Fibroblast of lung (primary cell): Measurements from ENCODE around the gene TCP10L. TPM values are rescaled to one million over a fixed set of nuclear protein-coding genes. Genes with fewer than 3 reads are reported as not detected.

ENCODE experiments used
- DNase-seq, 2 donors: peaks; one replicate each; pipeline versions ENCODE4 v3.0.0 to v3.0.0-alpha.2; 2010; ENCODE audit warnings: low read depth in 2 of 2
- H2AFZ ChIP-seq: 2 replicates; pipeline ENCODE4 v1.5.1; 2012; ENCODE audit warnings: low read length, control low read depth, inconsistent platforms
- H3K27ac ChIP-seq: 2 replicates; pipeline ENCODE4 v1.5.1; 2011; ENCODE audit warnings: low read length, control low read depth; ENCODE audit not compliant: insufficient read depth
- H3K27me3 ChIP-seq: 2 replicates; pipeline ENCODE4 v1.5.1; 2011; ENCODE audit warnings: mild to moderate bottlenecking, low read length; ENCODE audit not compliant: control insufficient read depth, insufficient read depth
- H3K36me3 ChIP-seq: 2 replicates; pipeline ENCODE4 v1.5.1; 2011; ENCODE audit warnings: low read length; ENCODE audit not compliant: control insufficient read depth, insufficient read depth
- H3K4me1 ChIP-seq: 2 replicates; pipeline ENCODE4 v1.5.1; 2011; ENCODE audit warnings: low read length; ENCODE audit not compliant: control insufficient read depth, insufficient read depth; ENCODE audit errors: extremely low read depth
- H3K4me2 ChIP-seq: 2 replicates; pipeline ENCODE4 v1.5.1; 2011; ENCODE audit warnings: low read length, control low read depth; ENCODE audit not compliant: insufficient read depth; ENCODE audit errors: extremely low read depth
- H3K4me3 ChIP-seq, 4 experiments: fragments of 200-600 bp in 1 of 4; sonication (generic) in 1 of 4; replicated peaks in 1 of 4; 2 replicates each; pipeline ENCODE4 v1.5.1; 2011 to 2016; ENCODE audit warnings: low read length in 4 of 4, low read depth in 3 of 4, mild to moderate bottlenecking in 3 of 4, control low read depth in 2 of 4, inconsistent platforms in 1 of 4, mixed read lengths in 1 of 4; ENCODE audit not compliant: insufficient read depth in 1 of 4; ENCODE audit errors: control extremely low read depth in 1 of 4
- H3K79me2 ChIP-seq: 2 replicates; pipeline ENCODE4 v1.5.1; 2012; ENCODE audit warnings: mild to moderate bottlenecking, low read length, inconsistent platforms; ENCODE audit not compliant: control insufficient read depth, insufficient read depth
- H3K9ac ChIP-seq: 2 replicates; pipeline ENCODE4 v1.5.1; 2011; ENCODE audit warnings: mild to moderate bottlenecking, low read length, control low read depth; ENCODE audit not compliant: insufficient read depth
- H3K9me3 ChIP-seq: 2 replicates; pipeline ENCODE4 v1.5.1; 2012; ENCODE audit warnings: low read depth, low read length; ENCODE audit not compliant: control insufficient read depth, insufficient read depth
- H4K20me1 ChIP-seq: 2 replicates; pipeline ENCODE4 v1.5.1; 2011; ENCODE audit warnings: low read length; ENCODE audit not compliant: control insufficient read depth, insufficient read depth; ENCODE audit errors: extremely low read depth
- CTCF ChIP-seq, 2 donors: IDR thresholded peaks in 1 of 2; conservative IDR thresholded peaks in 1 of 2; 1 replicate in 1 of 2; 2 replicates in 1 of 2; pipeline ENCODE4 v1.5.1; 2011 to 2012; ENCODE audit warnings: low read length in 2 of 2, control low read depth in 1 of 2, inconsistent platforms in 1 of 2, low read depth in 1 of 2, mild to moderate bottlenecking in 1 of 2
- EZH2 ChIP-seq: IDR thresholded peaks from 2 replicates; pipeline ENCODE4 v1.5.1; 2012; ENCODE audit warnings: low read length, control low read depth, mild to moderate bottlenecking; ENCODE audit errors: missing control alignments
- polyA plus RNA-seq, 2 donors: library from polyadenylated mRNA; depleted of rRNA in 1 of 2; stranded (reverse) in 1 of 2; unstranded in 1 of 2; fragments of >200 nt; gene quantifications; 2 replicates each; pipeline ENCODE4 v1.2.1, GENCODE V29; 2011 to 2012; ENCODE audit warnings: missing spikeins in 1 of 2
- total RNA-seq: library from RNA; depleted of rRNA; stranded (reverse); fragments of >200 nt; gene quantifications from 2 replicates; pipeline ENCODE4 v1.2.1, GENCODE V29; 2014

Gene TCP10L
- total and polyA plus RNA-seq, 2 donors (not counting 1 experiment from before 2014, with no cell fraction given) = 0.24 to 0.83 TPM

DNA sequence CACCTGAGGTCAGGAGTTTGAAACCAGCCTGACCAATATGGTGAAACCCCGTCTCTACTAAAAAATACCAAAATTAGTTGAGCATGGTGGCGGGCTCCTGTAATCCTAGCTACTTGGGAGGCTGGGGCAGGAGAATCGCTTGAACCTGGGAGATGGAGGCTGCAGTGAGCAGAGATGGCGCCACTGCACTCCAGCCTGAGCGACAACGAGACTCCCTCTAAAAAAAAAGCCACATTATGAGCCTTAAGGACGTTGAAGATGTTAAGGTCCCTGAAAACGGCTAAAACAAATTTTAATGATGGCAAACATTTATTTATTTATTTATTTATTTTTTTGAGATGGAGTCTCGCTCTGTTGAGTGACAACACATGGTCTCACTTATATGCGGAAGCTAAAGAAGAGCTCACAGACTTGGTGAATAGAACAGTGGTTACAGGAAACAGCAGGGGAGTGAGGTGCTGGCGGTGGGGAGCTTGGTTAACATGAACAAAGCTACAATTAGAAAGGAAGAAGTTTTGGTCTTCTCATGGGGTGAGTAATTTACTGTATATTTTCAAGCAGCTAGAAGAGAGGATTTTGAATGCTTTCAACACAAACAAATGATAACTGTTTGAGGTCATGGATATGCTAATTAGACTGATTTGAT lies 47.1 kb downstream of the TCP10L start:
- H3K79me2 ChIP-seq = no peaks in the 10 kb centered on the region
- no peak overlapping the region for H3K4me3 ChIP-seq
- no peak overlapping the region for H3K27ac ChIP-seq
- no peaks in the 10 kb centered on the region for H3K36me3 ChIP-seq
- no peaks in the 10 kb centered on the region for H3K27me3 ChIP-seq
- H3K4me1 ChIP-seq = no peaks in the 10 kb centered on the region
- no peak overlapping the region for H3K4me2 ChIP-seq
- H4K20me1 ChIP-seq = no peaks in the 10 kb centered on the region
- TF ChIP-seq EZH2 (no peak), CTCF (conservative IDR thresholded peaks at IDR 0.05 in 1 of 2, IDR thresholded peaks at IDR 0.05 in 1 of 2; ENCODE audit: low read depth in 1 of 2, low read length in 2 of 2) (no peak)
- H3K9me3 ChIP-seq = no peaks in the 10 kb centered on the region
- no peak overlapping the region for H3K9ac ChIP-seq
- DNase-seq = no peak
- H2AFZ ChIP-seq = no peak overlapping the region

- Histone ChIP-seq H3K9me3 (no peaks in the 10 kb centered on the region), H3K27me3 (no peaks in the 10 kb centered on the region), H3K36me3 (no peaks in the 10 kb centered on the region), H3K9ac (no peak overlapping the region), H3K79me2 (no peaks in the 10 kb centered on the region), H3K4me3 (no peak overlapping the region), H3K4me1 (no peaks in the 10 kb centered on the region), H3K27ac (no peak overlapping the region), H3K4me2 (no peak overlapping the region), H4K20me1 (no peaks in the 10 kb centered on the region), H2AFZ (no peak overlapping the region)
- no peak for TF ChIP-seq EZH2
- no peak for TF ChIP-seq CTCF (conservative IDR thresholded peaks at IDR 0.05 in 1 of 2, IDR thresholded peaks at IDR 0.05 in 1 of 2; ENCODE audit: low read depth in 1 of 2, low read length in 2 of 2)
- no peak for DNase-seq
Observed at GRCh38 chr21:32537569-32537881, 47.8 kb downstream of the TCP10L start.

DNA sequence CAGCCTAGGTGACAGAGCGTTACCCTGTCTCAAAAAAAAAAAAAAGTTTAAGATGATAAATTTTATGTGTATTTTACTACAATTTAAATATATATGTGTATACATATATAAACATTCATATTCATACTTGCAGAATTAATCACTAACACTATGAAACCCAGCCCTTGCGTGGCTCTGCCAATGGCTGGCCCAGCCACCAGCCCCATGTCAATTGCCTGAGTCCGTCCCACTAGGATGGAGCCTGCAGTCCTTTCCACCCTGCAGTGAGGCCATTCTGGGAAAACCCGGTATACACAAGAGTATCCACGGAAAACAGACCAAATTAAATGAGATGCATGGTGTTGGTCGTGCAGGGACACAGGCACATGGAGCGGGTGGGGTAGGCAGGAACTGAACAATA lies 49.7 kb downstream of the TCP10L start:
- TF ChIP-seq CTCF (conservative IDR thresholded peaks at IDR 0.05 in 1 of 2, IDR thresholded peaks at IDR 0.05 in 1 of 2; ENCODE audit: low read depth in 1 of 2, low read length in 2 of 2) = no peak
- TF ChIP-seq EZH2 = no peak

More for the DNA sequence above, 49.7 kb downstream of the TCP10L start:
- peaks cover under 1% of the 10 kb centered on the region for H3K27me3 ChIP-seq
- H3K4me2 ChIP-seq = no peak overlapping the region
- H3K4me1 ChIP-seq = no peaks in the 10 kb centered on the region
- no peak overlapping the region for H3K27ac ChIP-seq
- H2AFZ ChIP-seq = no peak overlapping the region
- H3K36me3 ChIP-seq = no peaks in the 10 kb centered on the region
- H3K79me2 ChIP-seq = no peaks in the 10 kb centered on the region
- no peaks in the 10 kb centered on the region for H4K20me1 ChIP-seq
- no peaks in the 10 kb centered on the region for H3K9me3 ChIP-seq
- H3K4me3 ChIP-seq = no peak overlapping the region
- no peak overlapping the region for H3K9ac ChIP-seq
- DNase-seq = no peak
